ENCODE measurements around the gene KIFAP3. TPM values are rescaled to one million over a fixed set of nuclear protein-coding genes. Genes with fewer than 3 reads are reported as not detected.
"Not testable (repeated sequence)": the region's sequence is repeated elsewhere in the genome, so short reads cannot be mapped to it uniquely, and the experiment has no call there.

The KIFAP3 gene
- total RNA-seq: 1 to 10 TPM; 5.9 to 9.2 (median 8.0) TPM
- long read RNA-seq, partial matches to known transcripts: 4 of 5 reads
- long read RNA-seq, other reads (novel, unspliced or antisense): 0 of 5 reads

DNA sequence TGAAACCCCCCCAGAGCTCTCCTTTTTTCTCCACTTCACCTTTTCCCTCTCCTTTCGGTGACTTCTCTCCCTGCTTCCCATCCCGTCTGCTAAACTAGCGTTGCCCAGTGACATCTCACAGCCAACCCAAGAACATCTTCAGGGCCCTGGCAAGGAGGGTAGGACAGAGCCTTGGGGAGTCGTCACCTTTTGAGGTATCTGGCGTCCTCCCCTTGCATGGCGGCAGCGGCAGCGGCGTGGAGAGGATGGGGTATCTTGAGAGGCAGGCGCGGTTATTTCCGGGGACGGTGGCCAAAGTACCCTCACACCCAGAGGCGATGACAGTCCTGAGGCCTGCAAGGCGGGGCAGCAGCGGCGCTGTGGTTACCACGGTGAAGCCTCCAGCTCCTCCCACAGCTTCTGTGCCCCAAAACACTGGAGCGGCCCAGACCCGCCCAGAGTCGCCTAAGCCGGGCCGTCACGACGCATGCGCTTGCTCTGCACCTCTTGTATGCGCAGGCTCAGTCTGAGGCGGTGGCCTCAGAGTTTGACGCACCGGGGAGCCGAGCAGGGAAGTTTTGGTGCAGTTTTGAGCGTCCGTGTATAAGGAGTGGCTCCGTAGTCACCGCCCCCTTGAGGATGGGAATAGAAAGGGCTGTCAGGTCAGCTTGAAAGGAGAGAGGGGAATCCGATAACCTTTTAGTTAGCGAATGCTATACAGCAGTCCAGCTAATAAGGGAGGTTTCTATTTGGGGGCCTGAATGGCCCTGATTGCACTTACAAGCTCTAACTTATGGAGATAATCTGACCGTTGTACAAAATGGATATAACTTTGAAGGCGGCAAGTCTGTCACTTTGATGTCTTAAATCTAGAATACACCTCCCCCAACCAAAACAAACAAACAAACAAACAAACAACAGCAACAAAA, at the start of gene KIFAP3:
Gene KIFAP3 (minus strand): TSS at position 446 of the 908 bp plus-strand sequence. CDS start 228 bp downstream, at position 218.
- Histone ChIP-seq H3K4me3 (peak within 1 kb of the TSS; percentile 58 to 72 (median 63)), H3K27me3 (no peaks in the 10 kb centered on the region), H3K9me3 (no peaks in the 10 kb centered on the region), H3K27ac (peak within 1 kb of the TSS in 2 of 3 donors; percentile 25 to 34), H3K4me1 (no peaks in the 10 kb centered on the region), H3K36me3 (no peaks in the 10 kb centered on the region)
- WGBS (ENCODE audit: insufficient coverage, low coverage, low lambda C conversion rate, missing lambda C conversion rate): under 1% methylated on average over 21 of the region's 39 CpGs
- intact Hi-C loops (cut with DNase I): no loop called here
- DNase-seq: peak; percentile 98 to 99 (median 99)
- TF ChIP-seq CTCF (IDR thresholded peaks at IDR 0.05): peak; percentile 50 to 77 (median 65)
- TF ChIP-seq POLR2A (IDR thresholded peaks at IDR 0.05): peak; percentile 54
- peak; percentile 99 to 100 (median 100) for ATAC-seq

- no peaks in the 10 kb centered on the region for H3K36me3 ChIP-seq
- no peaks in the 10 kb centered on the region for H3K4me1 ChIP-seq
- ATAC-seq: no peak
- no peak for DNase-seq
- no peaks in the 10 kb centered on the region for H3K27me3 ChIP-seq
- WGBS (ENCODE audit: insufficient coverage, low coverage, low lambda C conversion rate, missing lambda C conversion rate): 85% methylated on average over 6 of the region's 6 CpGs
- intact Hi-C loops (cut with DNase I): no loop called here
- no peak overlapping the region for H3K27ac ChIP-seq
- H3K9me3 ChIP-seq: no peaks in the 10 kb centered on the region
- H3K4me3 ChIP-seq: no peak overlapping the region
- TF ChIP-seq CTCF (IDR thresholded peaks at IDR 0.05) (no peak), POLR2A (IDR thresholded peaks at IDR 0.05) (no peak)
Observed at GRCh38 chr1:170122366-170122765, 47.9 kb upstream of the KIFAP3 start.

DNA sequence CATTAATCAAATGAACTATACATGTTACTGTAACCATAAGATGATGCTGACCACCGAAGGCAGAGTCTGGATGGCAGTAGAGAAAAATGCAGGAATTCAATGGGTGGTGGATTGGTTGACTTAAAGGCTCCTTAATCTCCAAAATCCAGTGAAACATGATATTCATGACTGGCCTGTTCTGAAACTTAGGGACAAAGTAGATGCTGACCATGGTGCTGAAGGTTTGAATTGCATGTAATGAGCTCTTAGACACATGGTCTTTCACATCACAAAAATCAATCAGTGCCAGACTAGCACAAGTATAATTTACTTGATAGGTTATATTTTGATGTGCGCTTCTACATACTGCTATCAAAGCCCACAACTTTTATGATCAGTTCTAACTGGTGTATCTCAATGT, 40.4 kb upstream of the KIFAP3 start:
- intact Hi-C loops (cut with DNase I): no loop called here
- H3K4me3 ChIP-seq: no peak overlapping the region
- TF ChIP-seq CTCF (IDR thresholded peaks at IDR 0.05) (no peak), POLR2A (IDR thresholded peaks at IDR 0.05) (no peak)
- H3K4me1 ChIP-seq: no peaks in the 10 kb centered on the region
- no peak for ATAC-seq
- no peaks in the 10 kb centered on the region for H3K36me3 ChIP-seq
- WGBS (ENCODE audit: insufficient coverage, low coverage, low lambda C conversion rate, missing lambda C conversion rate): 61% methylated on average over 2 of the region's 2 CpGs
- no peaks in the 10 kb centered on the region for H3K27me3 ChIP-seq
- no peaks in the 10 kb centered on the region for H3K9me3 ChIP-seq
- no peak for DNase-seq
- H3K27ac ChIP-seq: no peak overlapping the region

DNA sequence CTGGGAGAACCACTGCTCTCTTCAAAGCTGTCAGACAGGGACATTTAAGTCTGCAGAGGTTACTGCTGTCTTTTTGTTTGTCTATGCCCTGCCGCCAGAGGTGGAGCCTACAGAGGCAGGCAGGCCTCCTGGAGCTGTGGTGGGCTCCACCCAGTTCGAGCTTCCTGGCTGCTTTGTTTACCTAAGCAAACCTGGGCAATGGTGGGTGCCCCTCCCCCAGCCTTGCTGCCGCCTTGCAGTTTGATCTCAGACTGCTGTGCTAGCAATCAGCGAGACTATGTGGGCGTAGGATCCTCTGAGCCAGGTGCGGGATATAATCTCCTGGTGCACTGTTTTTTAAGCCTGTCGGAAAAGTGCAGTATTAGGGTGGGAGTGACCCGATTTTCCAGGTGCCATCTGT, 38.6 kb upstream of the KIFAP3 start:
- H3K36me3 ChIP-seq; H3K27me3 ChIP-seq; DNase-seq; ATAC-seq; H3K27ac ChIP-seq; H3K9me3 ChIP-seq; intact Hi-C loops (cut with DNase I); H3K4me3 ChIP-seq; H3K4me1 ChIP-seq: not testable (repeated sequence)
- 43% methylated on average over 5 of the region's 8 CpGs for WGBS (ENCODE audit: insufficient coverage, low coverage, low lambda C conversion rate, missing lambda C conversion rate)

DNA sequence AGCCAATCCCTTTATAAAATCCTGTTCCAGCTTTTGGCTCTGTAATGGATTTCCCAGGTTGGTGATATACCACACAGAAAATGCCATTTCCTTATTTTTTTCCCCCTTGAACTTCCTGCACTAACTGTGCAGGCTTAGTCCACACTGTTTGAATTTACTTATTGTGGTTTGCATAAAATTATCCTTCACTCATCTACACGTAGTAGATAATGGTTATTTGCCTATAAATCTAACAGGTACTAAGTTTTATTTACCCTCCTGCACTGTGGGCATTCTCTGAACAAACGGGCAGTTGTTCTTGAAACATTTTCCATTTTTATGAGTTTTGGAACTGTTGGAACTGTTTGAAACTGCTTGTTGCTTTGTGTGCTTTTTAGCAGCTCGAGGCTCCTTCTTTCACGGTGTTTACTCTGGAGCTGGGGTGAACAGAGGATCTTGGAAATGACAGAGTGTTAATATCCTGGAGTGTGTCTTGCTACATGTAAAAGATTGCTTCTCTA, 23.0 kb upstream of the KIFAP3 start:
- H3K36me3 ChIP-seq: no peaks in the 10 kb centered on the region
- ATAC-seq: no peak
- WGBS (ENCODE audit: insufficient coverage, low coverage, low lambda C conversion rate, missing lambda C conversion rate): 12% methylated on average over 4 of the region's 4 CpGs

More for the DNA sequence above, 23.0 kb upstream of the KIFAP3 start:
- H3K9me3 ChIP-seq: no peaks in the 10 kb centered on the region
- H3K27ac ChIP-seq: no peak overlapping the region
- DNase-seq: no peak
- TF ChIP-seq POLR2A (IDR thresholded peaks at IDR 0.05): no peak
- no peak for TF ChIP-seq CTCF (IDR thresholded peaks at IDR 0.05)
- no peak overlapping the region for H3K4me3 ChIP-seq
- intact Hi-C loops (cut with DNase I): no loop called here
- H3K4me1 ChIP-seq: no peaks in the 10 kb centered on the region
- no peaks in the 10 kb centered on the region for H3K27me3 ChIP-seq
